ENCODE results near the gene SLC44A5.
A peak's percentile ranks its signal among the peaks of the same experiment; 100 is the strongest.

The SLC44A5 gene

GRCh38 chr1:75431843-75432242 lies 179.1 kb downstream of the SLC44A5 start:
- TF ChIP-seq CTCF (IDR thresholded peaks at IDR 0.05; ENCODE audit: insufficient read depth, low read depth, low read length, missing control alignments), result no peak
- DNase-seq (ENCODE audit: low read depth), result no peak
- H3K4me3 ChIP-seq (ENCODE audit: low read length), result no peak overlapping the region

- DNase-seq (ENCODE audit: low read depth), result peak; percentile 20
- TF ChIP-seq CTCF (IDR thresholded peaks at IDR 0.05; ENCODE audit: insufficient read depth, low read depth, low read length, missing control alignments), result no peak
- no peak overlapping the region for H3K4me3 ChIP-seq (ENCODE audit: low read length)
Measured at GRCh38 chr1:75430526-75430925, 180.4 kb downstream of the SLC44A5 start.

- no peak overlapping the region for H3K4me3 ChIP-seq (ENCODE audit: low read length)
- no peak for TF ChIP-seq CTCF (IDR thresholded peaks at IDR 0.05; ENCODE audit: insufficient read depth, low read depth, low read length, missing control alignments)
- no peak for DNase-seq (ENCODE audit: low read depth)
Measured at GRCh38 chr1:75426688-75427087, 184.2 kb downstream of the SLC44A5 start.

GRCh38 chr1:75425001-75425650 lies 185.8 kb downstream of the SLC44A5 start:
- no peak for TF ChIP-seq CTCF (IDR thresholded peaks at IDR 0.05; ENCODE audit: insufficient read depth, low read depth, low read length, missing control alignments)
- DNase-seq (ENCODE audit: low read depth), result no peak
- H3K4me3 ChIP-seq (ENCODE audit: low read length), result no peak overlapping the region

GRCh38 chr1:75423616-75424015 lies 187.3 kb downstream of the SLC44A5 start:
- peak; percentile 3 for DNase-seq (ENCODE audit: low read depth)
- no peak overlapping the region for H3K4me3 ChIP-seq (ENCODE audit: low read length)
- no peak for TF ChIP-seq CTCF (IDR thresholded peaks at IDR 0.05; ENCODE audit: insufficient read depth, low read depth, low read length, missing control alignments)

- no peak for TF ChIP-seq CTCF (IDR thresholded peaks at IDR 0.05; ENCODE audit: insufficient read depth, low read depth, low read length, missing control alignments)
- no peak for DNase-seq (ENCODE audit: low read depth)
- H3K4me3 ChIP-seq (ENCODE audit: low read length), result no peak overlapping the region
Measured at GRCh38 chr1:75423136-75423535, 187.8 kb downstream of the SLC44A5 start.

GRCh38 chr1:75421371-75421770 lies 189.5 kb downstream of the SLC44A5 start:
- H3K4me3 ChIP-seq (ENCODE audit: low read length), result no peak overlapping the region
- no peak for DNase-seq (ENCODE audit: low read depth)
- TF ChIP-seq CTCF (IDR thresholded peaks at IDR 0.05; ENCODE audit: insufficient read depth, low read depth, low read length, missing control alignments), result no peak

All from epithelial cell of esophagus (primary cell).